GM21723 (cell line): ENCODE measurements around the gene TSSC4.

Experiments
- ATAC-seq: cut with Tn5 transposase; IDR thresholded peaks from one replicate; pipeline ENCODE4 v1.9.1; 2021; ENCODE audit warnings: mild to moderate bottlenecking, moderate library complexity; ENCODE audit not compliant: unreplicated experiment

The TSSC4 gene

DNA sequence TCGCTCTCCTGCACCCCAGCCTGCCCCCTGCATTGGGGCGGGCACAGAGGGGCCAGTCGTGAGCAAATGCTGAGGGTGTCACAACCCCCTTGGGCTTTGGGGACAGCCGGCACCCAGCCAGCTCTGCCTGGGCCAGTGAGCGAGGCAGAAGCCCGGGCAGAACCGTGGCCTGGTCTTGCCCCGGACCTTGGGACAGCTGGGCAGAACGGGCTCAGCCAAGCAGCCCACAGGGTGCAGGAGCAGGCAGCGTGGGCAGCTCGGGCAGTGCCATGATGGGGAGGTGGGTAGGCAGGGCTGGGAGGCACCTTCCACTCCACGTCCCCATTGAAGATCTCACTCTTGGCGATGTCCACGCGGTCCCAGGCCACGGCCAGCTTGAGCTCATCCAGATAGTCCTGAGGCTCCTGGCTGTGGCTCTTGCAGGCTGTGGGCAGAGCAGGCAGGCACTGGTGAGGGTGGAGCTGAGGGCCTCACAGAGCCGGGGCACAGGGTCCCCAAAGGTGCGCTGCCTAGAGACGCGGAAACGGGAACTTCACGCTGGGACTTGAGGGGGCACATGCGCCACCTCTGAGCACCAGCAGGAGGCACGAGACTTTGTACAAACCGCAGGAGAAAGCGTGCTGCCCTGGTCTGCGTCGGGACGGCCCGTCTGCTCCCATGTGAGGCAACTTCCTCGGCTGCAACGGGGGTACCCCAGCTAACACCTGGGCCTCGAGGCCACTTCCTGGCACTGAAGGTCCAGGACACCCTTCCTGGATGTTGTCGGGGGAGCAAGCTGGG is 15.2 kb downstream of the TSSC4 start:
- no peak for ATAC-seq

DNA sequence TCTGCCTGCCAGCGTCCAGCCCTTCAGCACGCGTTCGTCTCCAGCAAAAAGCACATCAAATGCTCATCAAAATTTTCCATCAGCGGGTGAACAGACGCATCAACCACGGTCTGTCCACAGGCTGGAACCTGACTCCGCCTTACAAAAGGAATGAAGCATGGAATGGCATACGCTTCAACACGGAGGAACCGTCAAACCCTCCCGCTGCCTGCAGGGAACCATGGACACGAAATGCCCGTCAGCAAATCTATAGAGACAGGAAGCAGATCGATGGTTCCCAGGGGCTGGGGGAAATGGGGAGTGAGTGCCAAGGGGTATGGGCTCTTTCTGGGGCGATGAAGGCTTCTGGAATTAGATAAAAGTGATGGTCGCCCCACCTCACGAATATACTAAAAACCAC is 16.2 kb downstream of the TSSC4 start:
- no peak for ATAC-seq

- no peak for ATAC-seq
Measured at GRCh38 chr11:2417856-2418692, 17.5 kb downstream of the TSSC4 start.

DNA sequence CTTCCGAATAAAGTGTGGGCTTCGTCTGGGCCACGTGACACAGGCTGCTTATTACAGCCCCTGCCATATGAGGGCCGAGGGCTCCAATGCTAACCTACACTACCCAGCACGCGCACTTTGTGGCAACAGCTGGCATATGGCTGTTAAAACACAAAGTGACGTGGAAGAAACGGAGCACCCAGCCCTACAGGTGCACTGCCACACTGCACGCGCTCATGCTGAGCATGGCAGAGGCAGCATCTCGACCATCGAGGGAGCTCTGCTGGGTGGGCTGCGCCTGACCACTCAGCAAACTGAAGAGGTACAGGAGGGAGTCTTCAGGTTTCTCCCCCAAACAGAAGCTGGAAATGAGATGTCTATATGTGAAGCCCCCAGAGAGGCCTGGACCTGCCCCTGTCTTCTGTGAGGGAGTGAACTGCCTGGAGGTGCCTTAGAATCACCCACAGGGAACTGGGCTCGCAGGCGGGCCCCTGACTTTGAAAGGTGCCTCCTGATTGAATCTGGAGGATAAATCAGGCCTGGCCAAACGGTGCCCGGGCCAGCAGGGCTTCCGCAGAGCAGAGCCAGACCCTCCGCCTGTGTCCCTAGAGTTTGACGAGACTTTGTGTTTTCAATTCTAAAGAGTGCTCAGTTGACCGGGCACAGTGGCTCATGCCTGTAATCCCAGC is 18.3 kb downstream of the TSSC4 start:
- no peak for ATAC-seq

DNA sequence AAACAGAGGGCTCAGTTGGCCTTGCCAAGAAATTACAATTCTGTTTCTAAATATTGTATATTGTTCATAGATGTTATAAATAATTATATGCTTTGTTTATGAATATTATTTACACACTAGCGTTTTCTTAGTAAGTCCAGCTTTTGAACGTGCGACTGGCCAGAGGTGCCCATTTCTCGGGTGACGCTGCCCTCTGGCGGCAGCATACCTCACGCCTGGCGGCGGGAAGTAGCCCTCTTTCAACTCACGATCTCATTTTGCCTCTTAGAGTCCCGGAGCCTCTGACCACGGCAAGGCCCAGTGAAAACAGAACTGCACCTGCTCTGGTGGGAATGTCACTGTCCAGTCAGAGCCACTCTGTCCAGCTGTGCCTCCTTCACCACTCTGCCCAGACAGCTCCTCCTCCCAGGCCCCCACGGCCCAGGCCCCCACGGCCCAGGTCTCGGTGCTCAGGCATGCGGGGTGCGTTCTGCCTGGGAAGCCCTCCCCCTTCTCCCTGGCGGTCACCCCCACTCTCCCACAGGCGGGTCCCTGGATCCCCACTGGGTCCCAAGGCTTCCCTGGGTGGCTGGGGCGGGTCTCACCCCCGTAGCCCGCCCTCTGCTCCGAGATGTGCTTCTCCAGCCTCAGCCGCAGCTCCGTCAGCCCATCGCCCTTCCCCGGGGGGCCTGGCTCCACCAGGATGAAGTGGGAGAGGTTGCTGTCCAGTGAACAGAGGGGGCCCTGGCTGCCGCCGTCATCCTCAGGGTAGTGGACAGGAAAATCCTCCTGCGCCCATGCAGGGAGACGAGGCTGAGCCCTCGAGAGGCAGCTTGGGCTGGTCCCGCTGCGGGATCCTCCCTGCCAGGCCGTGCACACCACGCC is 19.3 kb downstream of the TSSC4 start:
- no peak for ATAC-seq

GRCh38 chr11:2420502-2421225 is 20.1 kb downstream of the TSSC4 start:
- ATAC-seq = peak; percentile 81

DNA sequence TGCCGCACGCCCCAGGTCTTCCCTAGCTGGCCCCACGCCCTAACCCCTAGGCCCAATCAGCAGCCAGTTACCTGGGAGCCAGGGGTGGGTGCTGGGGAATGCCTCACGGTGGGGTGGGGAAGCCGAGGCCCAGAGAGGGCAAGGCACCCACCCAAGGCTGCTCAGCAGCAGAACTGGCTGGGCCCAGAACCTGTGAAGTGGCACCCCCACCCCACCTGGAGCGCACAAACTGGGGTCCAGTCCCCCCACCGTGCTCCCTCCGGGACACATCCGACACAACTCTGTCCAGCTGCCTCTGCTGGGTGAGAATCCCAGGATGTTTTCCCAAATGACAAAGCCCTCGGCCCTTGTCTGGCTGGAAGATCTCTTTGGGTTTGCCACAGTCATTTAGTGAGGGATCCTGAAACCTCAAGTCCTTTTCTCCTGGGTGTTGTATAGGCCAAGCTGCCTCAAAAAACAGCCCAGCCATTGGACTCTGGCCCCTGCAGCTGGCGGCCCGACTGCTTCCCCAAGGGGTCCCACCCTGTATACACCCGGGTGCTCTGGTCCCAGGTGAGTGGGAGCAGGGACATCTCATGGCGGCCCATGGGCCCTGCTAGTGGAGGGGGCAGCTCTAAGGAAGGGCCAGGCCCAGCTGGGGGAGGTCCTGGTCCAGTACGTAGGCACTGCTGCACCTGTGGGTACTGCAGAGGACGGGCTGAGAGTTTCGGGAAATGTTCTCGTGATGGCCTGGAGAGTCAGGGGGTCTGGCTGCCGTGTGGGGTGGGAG is 20.9 kb downstream of the TSSC4 start:
- ATAC-seq = no peak

DNA sequence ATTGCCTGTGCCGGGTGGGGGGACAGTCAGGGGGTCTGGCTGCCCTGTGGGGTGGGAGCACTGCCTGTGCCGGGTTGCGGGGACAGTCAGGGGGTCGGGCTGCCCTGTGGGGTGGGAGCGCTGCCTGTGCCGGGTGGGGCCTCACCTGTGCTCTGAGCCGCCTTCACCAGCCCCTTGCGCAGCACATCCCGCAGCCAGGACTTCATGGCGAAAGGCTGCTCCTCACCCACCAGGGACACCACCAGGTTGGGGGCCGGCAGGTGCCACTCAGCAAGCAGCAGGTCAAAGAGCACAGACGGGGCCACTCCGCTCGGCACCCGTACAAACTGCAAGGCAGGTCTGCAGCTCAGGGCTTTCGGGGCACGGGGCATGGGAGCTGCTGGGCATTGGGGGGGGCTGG is 21.4 kb downstream of the TSSC4 start:
- ATAC-seq = no peak

DNA sequence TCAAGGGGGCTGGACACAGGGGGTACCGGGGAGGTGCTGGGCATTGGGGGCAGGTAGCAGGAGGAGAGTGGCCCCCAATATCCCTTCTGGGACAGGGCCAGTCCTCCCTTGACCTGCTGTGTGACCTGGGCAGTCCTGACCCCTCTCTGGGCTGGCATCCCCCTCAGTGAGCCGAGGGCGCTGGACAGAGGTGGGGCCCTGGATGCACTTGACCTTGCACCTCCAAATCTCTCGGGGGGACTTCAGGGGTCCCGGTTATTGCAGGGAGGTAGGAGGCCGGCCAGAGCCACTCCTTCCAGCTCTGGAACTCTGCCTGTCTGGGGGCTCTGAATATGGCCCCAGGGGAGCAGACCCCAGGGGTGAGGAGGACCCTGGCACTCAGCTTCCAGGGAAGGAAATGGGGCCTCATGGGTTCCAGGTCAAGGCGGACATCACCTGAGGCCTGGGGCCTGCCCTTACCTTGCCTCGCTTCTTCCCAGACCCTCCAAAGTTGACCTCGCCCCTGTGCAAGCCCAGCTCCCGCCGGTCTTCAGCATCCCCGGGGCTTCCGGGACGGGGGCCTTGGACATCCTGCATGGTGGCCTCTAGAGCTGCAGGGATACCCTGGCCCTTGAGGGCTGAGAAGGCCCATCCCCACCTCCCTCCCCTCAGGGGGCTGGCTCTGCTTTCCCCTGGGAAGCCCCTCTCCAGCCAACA is 22.1 kb downstream of the TSSC4 start:
- ATAC-seq = no peak

GRCh38 chr11:2423157-2424025 is 22.8 kb downstream of the TSSC4 start:
- ATAC-seq = no peak

- no peak for ATAC-seq
Measured at GRCh38 chr11:2424811-2425495, 24.4 kb downstream of the TSSC4 start.

GRCh38 chr11:2425506-2425905 is 25.0 kb downstream of the TSSC4 start:
- ATAC-seq = no peak

- no peak for ATAC-seq
Measured at GRCh38 chr11:2426221-2426620, 25.7 kb downstream of the TSSC4 start.

DNA sequence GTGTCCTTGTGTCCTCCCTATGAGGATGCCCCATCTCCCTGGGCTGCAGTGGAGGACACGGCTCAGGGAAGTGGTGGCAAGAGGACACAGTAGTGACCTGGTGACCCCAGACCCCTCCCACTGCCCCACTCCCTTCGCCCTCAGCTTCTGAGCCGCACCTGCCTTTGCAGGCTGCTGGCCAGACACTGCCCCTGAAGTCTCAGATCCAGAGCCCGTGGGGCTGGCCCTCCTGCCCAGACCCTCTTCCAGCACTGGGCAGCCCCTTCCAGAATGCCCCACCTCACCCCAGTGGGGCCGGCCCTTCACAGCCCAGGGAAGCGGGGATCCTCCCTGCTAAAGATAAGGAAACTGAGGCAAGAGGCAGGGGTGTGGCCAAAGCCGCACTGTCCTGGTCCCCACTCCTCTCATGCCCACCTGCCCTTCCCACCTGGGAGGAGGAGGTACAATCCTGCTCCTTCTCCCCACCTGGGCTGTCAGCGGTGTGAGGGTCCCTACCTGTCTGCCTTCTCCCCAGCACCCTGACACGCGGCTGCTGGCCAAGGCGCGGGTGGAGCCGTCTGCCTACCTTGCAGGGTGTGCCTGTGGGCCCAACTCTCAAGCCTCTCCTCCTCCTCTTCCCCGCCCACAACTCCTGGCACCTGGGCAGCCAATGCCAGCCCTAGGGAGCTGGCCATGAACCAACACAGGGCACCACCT is 26.4 kb downstream of the TSSC4 start:
- no peak for ATAC-seq

GRCh38 chr11:2427721-2428321 is 27.3 kb downstream of the TSSC4 start:
- no peak for ATAC-seq

DNA sequence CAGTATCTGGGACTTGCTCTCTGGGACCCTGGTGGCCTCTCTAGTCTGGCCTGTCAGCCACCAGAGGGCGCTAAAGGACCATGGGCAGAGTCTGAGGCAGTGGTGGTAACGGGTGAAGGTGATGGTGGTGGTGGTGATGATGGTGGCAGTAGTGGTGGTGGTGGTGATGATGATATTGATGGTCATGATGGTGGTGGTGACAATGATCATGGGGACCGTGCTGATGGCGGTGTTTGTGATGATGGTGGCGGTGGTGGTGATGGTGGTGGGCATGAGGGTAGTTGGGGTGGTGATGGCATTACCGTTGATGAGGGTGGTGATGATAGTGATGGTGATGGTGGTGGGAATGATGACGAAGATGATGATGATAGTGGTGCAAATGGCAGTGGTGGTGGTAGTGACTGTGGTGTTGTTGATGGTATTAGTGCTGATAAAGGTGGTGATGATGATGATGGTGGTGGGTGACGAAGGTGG is 27.8 kb downstream of the TSSC4 start:
- ATAC-seq = no peak
